ENCODE results near the gene FBXO8.

The FBXO8 gene

GRCh38 chr4:174320494-174321199 lies 37.2 kb upstream of the FBXO8 start:
- Histone ChIP-seq H3K36me3 (ENCODE audit: low read depth) (peaks cover 27% of the 10 kb centered on the region), H3K27me3 (ENCODE audit: insufficient read depth, poor library complexity, severe bottlenecking) (no peaks in the 10 kb centered on the region), H3K9me3 (ENCODE audit: severe bottlenecking) (no peaks in the 10 kb centered on the region), H3K4me3 (ENCODE audit: severe bottlenecking) (no peak overlapping the region), H3K4me1 (ENCODE audit: insufficient read depth, poor library complexity, severe bottlenecking) (peaks cover 20% of the 10 kb centered on the region), H3K27ac (ENCODE audit: poor library complexity, severe bottlenecking) (no peak overlapping the region)
- DNase-seq (ENCODE audit: low spot score) (no peak), ATAC-seq (ENCODE audit: low read depth) (no peak)
- TF ChIP-seq CTCF (IDR thresholded peaks at IDR 0.05; ENCODE audit: poor library complexity, severe bottlenecking) = no peak

GRCh38 chr4:174318829-174319764 lies 35.6 kb upstream of the FBXO8 start:
- no peak overlapping the region for H3K27ac ChIP-seq (ENCODE audit: poor library complexity, severe bottlenecking)
- peaks cover 22% of the 10 kb centered on the region for H3K4me1 ChIP-seq (ENCODE audit: insufficient read depth, poor library complexity, severe bottlenecking)
- peak; percentile 94 for TF ChIP-seq CTCF (IDR thresholded peaks at IDR 0.05; ENCODE audit: poor library complexity, severe bottlenecking)
- H3K27me3 ChIP-seq (ENCODE audit: insufficient read depth, poor library complexity, severe bottlenecking) = no peaks in the 10 kb centered on the region
- no peak for ATAC-seq (ENCODE audit: low read depth)
- H3K4me3 ChIP-seq (ENCODE audit: severe bottlenecking) = no peak overlapping the region
- DNase-seq (ENCODE audit: low spot score) = no peak
- peaks cover 27% of the 10 kb centered on the region for H3K36me3 ChIP-seq (ENCODE audit: low read depth)
- H3K9me3 ChIP-seq (ENCODE audit: severe bottlenecking) = no peaks in the 10 kb centered on the region

GRCh38 chr4:174317531-174317930 lies 34.1 kb upstream of the FBXO8 start:
- no peak for ATAC-seq (ENCODE audit: low read depth)
- Histone ChIP-seq H3K27me3 (ENCODE audit: insufficient read depth, poor library complexity, severe bottlenecking) (no peaks in the 10 kb centered on the region), H3K27ac (ENCODE audit: poor library complexity, severe bottlenecking) (no peak overlapping the region), H3K4me3 (ENCODE audit: severe bottlenecking) (no peak overlapping the region), H3K36me3 (ENCODE audit: low read depth) (peaks cover 27% of the 10 kb centered on the region), H3K9me3 (ENCODE audit: severe bottlenecking) (no peaks in the 10 kb centered on the region), H3K4me1 (ENCODE audit: insufficient read depth, poor library complexity, severe bottlenecking) (peaks cover 22% of the 10 kb centered on the region)
- no peak for DNase-seq (ENCODE audit: low spot score)
- TF ChIP-seq CTCF (IDR thresholded peaks at IDR 0.05; ENCODE audit: poor library complexity, severe bottlenecking) = no peak

GRCh38 chr4:174316954-174317353 lies 33.5 kb upstream of the FBXO8 start:
- Histone ChIP-seq H3K9me3 (ENCODE audit: severe bottlenecking) (no peaks in the 10 kb centered on the region), H3K27ac (ENCODE audit: poor library complexity, severe bottlenecking) (peak overlapping the region; percentile 9), H3K4me3 (ENCODE audit: severe bottlenecking) (no peak overlapping the region), H3K27me3 (ENCODE audit: insufficient read depth, poor library complexity, severe bottlenecking) (no peaks in the 10 kb centered on the region), H3K36me3 (ENCODE audit: low read depth) (peaks cover 33% of the 10 kb centered on the region), H3K4me1 (ENCODE audit: insufficient read depth, poor library complexity, severe bottlenecking) (peaks cover 22% of the 10 kb centered on the region)
- DNase-seq (ENCODE audit: low spot score) (no peak), ATAC-seq (ENCODE audit: low read depth) (no peak)
- no peak for TF ChIP-seq CTCF (IDR thresholded peaks at IDR 0.05; ENCODE audit: poor library complexity, severe bottlenecking)
